GM12873 (cell line): Measurements from ENCODE around the gene DYNC2H1.

Source experiments
- TF ChIP-seq, protein P1 (sequence below): IDR thresholded peaks from 2 replicates; pipeline ENCODE4 v1.5.1; 2012; ENCODE audit warnings: low read depth, mild to moderate bottlenecking, moderate library complexity, low read length, control low read depth; ENCODE audit not compliant: insufficient read depth; ENCODE audit errors: missing control alignments

The DYNC2H1 gene

DNA sequence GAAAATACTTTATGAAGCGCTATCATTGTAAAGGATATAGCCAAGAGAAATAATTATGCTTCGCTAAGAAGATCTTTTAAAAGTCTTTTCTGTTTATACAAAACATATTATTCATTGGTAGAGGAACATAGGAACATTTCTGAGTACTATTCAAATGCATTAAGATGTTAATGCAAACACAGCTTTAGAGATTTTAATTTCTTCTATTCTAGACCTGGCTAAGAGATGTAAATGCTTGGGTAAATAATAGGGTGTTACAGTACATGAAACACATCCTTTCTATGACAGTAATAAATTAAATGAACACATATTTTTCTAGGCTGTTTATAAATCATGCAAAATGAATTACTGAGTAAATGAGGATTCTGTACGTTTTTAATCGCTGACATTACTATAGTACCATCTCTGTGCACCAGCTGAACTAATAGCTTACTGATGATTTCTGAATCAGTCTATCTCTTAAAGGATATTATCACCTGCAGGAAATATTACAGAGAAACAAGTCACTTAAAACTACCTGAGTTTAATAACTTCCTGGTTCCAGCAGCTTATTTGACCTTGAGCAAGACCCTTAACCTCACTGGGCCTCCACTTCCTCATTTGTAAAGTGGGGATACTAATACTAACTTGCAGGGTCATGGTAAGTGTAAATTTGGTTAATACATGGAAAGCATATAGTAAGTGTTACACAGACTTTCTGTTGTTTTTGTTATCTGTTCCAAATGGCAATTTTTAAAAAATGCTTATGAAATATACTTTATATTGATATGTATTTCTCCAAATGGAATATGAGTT lies 344.9 kb downstream of the DYNC2H1 start:
- TF ChIP-seq, protein P1, sequence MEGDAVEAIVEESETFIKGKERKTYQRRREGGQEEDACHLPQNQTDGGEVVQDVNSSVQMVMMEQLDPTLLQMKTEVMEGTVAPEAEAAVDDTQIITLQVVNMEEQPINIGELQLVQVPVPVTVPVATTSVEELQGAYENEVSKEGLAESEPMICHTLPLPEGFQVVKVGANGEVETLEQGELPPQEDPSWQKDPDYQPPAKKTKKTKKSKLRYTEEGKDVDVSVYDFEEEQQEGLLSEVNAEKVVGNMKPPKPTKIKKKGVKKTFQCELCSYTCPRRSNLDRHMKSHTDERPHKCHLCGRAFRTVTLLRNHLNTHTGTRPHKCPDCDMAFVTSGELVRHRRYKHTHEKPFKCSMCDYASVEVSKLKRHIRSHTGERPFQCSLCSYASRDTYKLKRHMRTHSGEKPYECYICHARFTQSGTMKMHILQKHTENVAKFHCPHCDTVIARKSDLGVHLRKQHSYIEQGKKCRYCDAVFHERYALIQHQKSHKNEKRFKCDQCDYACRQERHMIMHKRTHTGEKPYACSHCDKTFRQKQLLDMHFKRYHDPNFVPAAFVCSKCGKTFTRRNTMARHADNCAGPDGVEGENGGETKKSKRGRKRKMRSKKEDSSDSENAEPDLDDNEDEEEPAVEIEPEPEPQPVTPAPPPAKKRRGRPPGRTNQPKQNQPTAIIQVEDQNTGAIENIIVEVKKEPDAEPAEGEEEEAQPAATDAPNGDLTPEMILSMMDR: no peak

GRCh38 chr11:103464420-103464819 lies 355.2 kb downstream of the DYNC2H1 start:
- TF ChIP-seq, protein P1: no peak

DNA sequence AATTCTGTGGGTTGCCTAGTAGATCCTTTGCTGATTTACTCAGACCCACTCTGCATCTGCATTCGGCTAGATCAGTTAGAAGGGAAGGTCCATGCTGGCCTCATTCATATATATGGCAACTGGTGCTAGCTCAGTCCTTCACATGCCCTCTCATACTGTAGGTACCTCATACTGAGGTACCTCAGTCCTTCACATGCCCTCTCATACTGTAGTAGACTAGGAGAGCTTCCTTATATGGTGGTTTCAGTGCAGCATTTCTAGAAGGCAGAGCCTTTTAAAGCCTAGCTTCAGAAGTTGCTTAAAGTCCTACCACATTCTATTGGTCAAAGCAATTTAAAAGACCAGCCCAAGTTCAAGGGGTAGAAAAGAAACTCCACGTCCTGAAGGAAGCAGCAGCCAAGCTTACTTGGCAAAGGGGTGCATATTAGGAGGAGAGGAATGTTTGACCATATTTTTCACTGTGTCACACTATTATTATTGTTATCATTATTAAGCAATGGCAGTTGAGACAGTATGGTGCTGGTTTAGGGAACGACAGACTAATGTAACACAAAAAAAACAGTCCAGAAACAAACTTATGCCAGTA lies 356.4 kb downstream of the DYNC2H1 start:
- TF ChIP-seq, protein P1: no peak

- TF ChIP-seq, protein P1: no peak
Measured at GRCh38 chr11:103471546-103471945, 362.3 kb downstream of the DYNC2H1 start.

DNA sequence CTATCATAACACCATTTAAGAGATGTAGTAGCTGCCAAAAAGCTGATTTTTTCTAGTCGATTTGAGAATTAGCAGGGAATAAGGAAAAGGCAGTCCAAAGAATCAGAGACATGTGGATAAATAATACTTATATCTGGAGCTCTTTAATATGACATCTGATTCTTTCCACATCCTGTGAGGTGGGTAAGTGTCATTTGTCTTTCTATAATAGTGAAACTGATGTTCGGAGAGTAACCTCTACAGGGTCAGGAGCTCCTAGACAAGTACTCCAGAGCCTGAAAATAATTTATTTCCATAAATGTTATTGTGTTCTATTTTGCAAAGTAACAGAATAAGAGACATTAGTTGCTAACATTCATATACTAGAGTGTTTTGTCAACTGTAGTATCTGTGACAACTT lies 367.6 kb downstream of the DYNC2H1 start:
- TF ChIP-seq, protein P1: no peak

- TF ChIP-seq, protein P1: no peak
Measured at GRCh38 chr11:103480421-103480820, 371.2 kb downstream of the DYNC2H1 start.

DNA sequence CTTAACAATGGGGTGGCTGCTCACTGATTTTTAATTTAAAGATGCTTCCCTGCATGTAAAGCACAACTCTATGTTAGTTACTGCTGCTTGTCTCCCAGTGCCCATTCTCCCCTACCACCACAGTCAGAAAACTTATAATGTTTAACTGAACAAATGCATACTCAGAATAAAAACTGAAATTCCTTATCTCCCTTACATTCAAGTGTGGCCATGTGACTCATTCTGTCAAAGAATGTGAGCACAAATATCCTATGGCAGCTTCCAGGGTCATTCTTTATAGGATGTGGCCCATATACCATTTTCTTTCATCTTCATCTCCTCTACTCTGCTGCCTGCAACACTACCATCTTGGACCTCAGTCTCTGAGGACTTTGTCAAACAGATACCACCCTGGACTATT lies 374.8 kb downstream of the DYNC2H1 start:
- TF ChIP-seq, protein P1: no peak
